ENCODE data around the gene HOMER3. TPM values are rescaled to one million over a fixed set of nuclear protein-coding genes. Genes with fewer than 3 reads are reported as not detected.

The HOMER3 gene
- under 1 TPM in 3 of 6 donors, not detected in 3; 0.44 to 0.69 (median 0.49) TPM for polyA plus RNA-seq (ENCODE audit: low read depth in 6 of 6)

DNA sequence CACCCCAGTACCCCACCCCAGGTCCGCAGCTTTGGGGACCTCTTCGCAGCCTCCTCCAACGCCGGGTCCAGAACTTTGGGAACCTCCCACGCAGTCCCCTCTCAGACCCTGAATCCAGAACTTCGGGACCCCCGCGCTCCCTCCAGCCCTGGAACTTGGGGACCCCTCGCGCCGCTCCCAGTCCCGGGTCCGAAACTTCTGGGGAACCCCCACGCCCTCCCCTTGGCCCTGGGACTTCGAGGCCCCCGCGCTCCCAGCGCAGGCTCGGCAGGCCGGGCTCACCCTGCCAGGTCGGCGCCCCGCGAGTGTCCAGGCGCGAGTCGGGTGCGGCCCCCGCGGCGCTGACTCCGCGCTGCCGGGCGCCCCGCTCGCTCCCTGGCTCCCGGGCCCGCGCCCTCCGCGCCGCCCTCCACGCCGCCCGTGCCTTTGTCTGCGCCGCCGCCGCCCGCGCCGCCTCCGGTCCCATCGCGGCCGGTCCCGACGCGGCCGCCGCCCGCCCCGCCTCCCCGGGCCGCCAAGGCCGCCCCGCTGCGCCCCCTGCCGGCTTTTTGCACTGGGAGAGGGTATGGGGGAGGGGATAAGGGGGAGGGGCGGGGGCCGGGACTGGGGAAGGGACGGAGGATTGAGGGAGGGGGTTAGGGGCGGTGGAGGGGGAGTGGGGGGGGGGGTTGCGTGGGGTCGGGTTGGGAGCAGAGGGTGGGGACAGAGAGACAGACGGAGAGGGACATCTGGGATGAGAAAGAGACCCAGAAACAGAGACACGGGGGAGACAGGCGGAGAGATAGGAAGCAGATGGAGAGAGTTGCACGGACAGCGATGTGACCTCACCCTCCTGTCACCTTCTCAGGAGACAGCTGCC, at the start of gene HOMER3:
Gene HOMER3, minus strand, starts transcription at position 449 of the 859 bp plus-strand sequence. CDS start 2,235 bp downstream, outside the sequence.
- Mint-ChIP-seq H3K36me3 (no peaks in the 10 kb centered on the region), H3K9me3 (no peaks in the 10 kb centered on the region), H3K27ac (peak within 1 kb of the TSS in 2 of 6 donors; percentile 19 to 90), H3K4me1 (peaks cover 12 to 22% (median 15%) of the 10 kb centered on the region in 3 donors), H3K4me3 (peak within 1 kb of the TSS; percentile 49 to 87 (median 79)), H3K27me3 (peaks cover 17 to 49% (median 37%) of the 10 kb centered on the region in 3 donors)
- DNase-seq (peak; percentile 67), ATAC-seq (ENCODE audit: low read depth in 2 of 2) (peak; percentile 92 to 93)

DNA sequence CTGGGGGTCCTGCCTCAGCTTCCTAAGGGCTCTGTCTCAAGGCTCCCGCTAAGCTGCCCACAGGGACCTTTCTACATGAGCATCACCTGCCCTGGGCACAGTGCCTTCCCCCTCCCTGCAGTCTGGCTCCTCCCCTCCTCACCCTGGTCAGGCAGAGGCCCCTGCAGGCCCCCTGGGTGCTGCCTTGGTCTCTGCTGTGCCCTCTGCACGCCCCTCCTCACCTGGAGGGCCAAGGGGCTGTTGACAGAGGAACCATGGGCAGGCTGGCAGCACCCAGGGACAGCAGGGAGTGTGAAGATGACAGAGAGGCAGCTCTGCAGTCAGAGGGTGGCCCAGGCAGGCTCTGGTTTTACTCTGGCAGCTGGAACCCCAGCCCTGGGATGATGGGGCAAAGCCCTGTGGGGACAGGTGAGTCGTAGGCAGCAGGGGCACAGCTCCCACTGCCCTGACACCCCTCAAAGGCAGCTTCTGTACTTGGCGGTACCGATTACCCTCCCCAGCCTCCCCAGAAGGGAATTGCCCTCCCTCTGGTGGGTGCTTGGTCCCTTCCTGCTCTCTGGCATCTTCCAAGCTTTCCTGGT, 49.2 kb upstream of the HOMER3 start:
- no peak for ATAC-seq (ENCODE audit: low read depth in 2 of 2)
- Mint-ChIP-seq H3K27ac (no peak overlapping the region), H3K4me3 (no peak overlapping the region), H3K27me3 (peaks cover 0 to 4% (median 0%) of the 10 kb centered on the region in 3 donors), H3K4me1 (peaks cover 0 to under 1% (median 0%) of the 10 kb centered on the region in 3 donors), H3K9me3 (no peaks in the 10 kb centered on the region), H3K36me3 (peaks cover 0 to 12% of the 10 kb centered on the region in 2 donors)
- DNase-seq: no peak

DNA sequence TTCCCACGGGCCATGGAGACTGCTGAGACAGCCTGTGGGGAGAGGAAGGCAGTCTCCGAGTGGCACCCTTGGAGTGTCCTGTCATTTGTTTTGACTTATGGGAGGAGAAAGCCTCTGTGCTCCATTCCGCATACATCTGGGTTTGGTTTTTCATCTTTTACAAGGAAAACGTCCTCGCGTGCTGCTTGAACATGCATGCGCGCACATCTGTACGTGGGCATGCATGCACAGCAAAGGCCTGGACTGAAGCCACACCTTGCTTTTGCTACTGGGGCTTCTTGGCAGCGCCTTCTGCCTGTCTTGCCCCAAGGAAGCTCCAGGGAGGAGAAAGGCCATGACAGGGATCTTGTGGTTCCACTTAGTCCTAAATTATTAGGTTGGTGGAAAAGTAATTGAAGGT, 48.3 kb upstream of the HOMER3 start:
- H3K27ac Mint-ChIP-seq: no peak overlapping the region
- peaks cover 0 to 12% of the 10 kb centered on the region in 2 donors for H3K36me3 Mint-ChIP-seq
- H3K27me3 Mint-ChIP-seq: peaks cover 0 to 4% (median 0%) of the 10 kb centered on the region in 3 donors
- DNase-seq: no peak
- no peak for ATAC-seq (ENCODE audit: low read depth in 2 of 2)
- no peak overlapping the region for H3K4me3 Mint-ChIP-seq
- no peaks in the 10 kb centered on the region for H3K9me3 Mint-ChIP-seq
- H3K4me1 Mint-ChIP-seq: peaks cover 0 to 4% (median 0%) of the 10 kb centered on the region in 3 donors

DNA sequence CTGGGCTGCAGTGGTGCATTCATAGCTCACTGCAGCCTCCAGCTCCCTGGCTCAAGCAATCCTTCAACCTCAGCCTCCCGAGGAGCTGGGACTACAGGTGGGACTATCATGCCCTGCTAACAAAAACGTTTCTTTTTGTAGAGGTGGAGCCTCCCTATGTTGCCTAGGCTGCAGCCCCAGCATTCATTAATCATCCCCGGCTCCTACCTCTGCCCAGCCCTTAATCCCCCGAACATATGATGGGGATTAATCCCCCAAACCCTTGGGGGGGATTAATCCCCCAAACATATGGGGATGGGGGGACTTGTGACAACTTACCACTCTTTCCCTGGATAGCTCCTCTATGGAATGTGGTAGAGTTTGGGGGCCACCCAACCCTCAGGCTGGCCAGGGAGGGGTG, 46.4 kb upstream of the HOMER3 start:
- Mint-ChIP-seq H3K9me3 (no peaks in the 10 kb centered on the region), H3K27ac (no peak overlapping the region), H3K4me1 (peaks cover 0 to 4% (median 0%) of the 10 kb centered on the region in 3 donors), H3K36me3 (no peaks in the 10 kb centered on the region), H3K27me3 (peaks cover 0 to 4% (median 3%) of the 10 kb centered on the region in 3 donors), H3K4me3 (no peak overlapping the region)
- ATAC-seq (ENCODE audit: low read depth in 2 of 2) (no peak), DNase-seq (no peak)

DNA sequence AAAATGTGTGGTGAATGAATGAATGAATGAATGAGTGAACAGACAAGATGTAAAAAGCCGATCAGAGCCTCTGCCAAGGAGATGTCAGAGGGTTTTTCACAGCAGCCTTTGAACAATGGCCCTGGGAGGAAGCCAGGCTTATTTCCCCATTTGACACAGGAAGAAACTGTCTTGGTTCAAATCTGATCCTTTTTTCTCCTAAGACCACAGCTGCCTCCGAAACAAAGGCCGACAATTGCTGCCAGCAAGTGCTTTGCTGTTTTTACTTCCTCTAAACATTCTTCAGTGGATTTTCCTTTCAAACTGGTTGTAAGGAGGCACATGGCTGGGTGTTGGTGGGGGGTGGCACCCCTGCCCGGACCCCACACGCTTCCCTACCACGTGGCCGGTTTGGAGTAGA, 44.2 kb upstream of the HOMER3 start:
- DNase-seq (no peak), ATAC-seq (ENCODE audit: low read depth in 2 of 2) (no peak)
- Mint-ChIP-seq H3K9me3 (no peaks in the 10 kb centered on the region), H3K36me3 (no peaks in the 10 kb centered on the region), H3K4me1 (peaks cover 0 to 4% (median 0%) of the 10 kb centered on the region in 3 donors), H3K4me3 (no peak overlapping the region), H3K27me3 (peaks cover 0 to 11% (median 4%) of the 10 kb centered on the region in 3 donors), H3K27ac (peak overlapping the region in 1 of 6 donors; percentile 56)

DNA sequence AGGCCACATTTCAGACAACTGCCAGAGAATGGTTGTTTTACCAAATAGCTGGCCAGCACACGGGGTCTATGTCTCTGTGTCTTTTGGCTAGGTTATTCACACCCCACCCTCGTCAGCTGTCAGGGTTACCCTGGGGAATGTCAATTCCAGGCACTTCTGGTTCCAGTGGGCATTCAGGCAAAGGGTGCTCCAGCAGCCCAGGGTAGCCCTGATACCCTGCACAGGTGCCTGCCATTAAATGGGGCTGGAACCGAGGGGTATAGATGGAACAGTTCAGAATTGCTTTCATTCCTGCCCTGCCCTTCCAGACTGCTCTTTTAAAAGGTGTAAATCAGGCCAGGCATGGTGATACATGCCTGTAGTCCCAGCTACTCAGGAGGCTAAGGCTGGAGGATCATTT, 43.2 kb upstream of the HOMER3 start:
- H3K27ac Mint-ChIP-seq: no peak overlapping the region
- no peaks in the 10 kb centered on the region for H3K36me3 Mint-ChIP-seq
- DNase-seq: no peak

DNA sequence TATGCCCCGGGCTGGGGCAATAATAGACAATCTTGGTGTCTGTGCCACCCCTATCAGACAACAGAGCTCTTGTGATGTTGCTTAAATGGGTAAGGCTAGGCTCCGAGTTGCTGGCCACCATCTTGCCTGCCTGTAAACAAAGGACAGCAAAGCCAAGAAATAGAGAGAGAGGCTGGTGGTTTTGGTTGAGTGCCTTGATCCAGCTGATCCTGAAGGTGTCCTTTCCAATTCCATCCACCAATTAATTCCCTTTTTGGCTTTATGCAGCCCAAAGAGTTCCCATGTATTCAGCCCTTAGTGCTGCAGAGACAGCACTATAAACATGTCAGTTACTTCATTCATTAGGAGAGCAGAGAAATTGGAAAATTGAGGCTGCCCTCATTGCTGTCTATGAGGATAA, 41.7 kb upstream of the HOMER3 start:
- H3K4me3 Mint-ChIP-seq: no peak overlapping the region
- H3K27me3 Mint-ChIP-seq: peaks cover 7 to 21% (median 8%) of the 10 kb centered on the region in 3 donors
- no peak overlapping the region for H3K27ac Mint-ChIP-seq
- no peaks in the 10 kb centered on the region for H3K9me3 Mint-ChIP-seq
- no peaks in the 10 kb centered on the region for H3K36me3 Mint-ChIP-seq
- H3K4me1 Mint-ChIP-seq: peaks cover 0 to 4% (median 0%) of the 10 kb centered on the region in 3 donors
- DNase-seq: no peak
- ATAC-seq (ENCODE audit: low read depth in 2 of 2): no peak

More for the DNA sequence above, 43.2 kb upstream of the HOMER3 start:
- H3K4me1 Mint-ChIP-seq: peaks cover 0 to 4% (median 0%) of the 10 kb centered on the region in 3 donors
- H3K9me3 Mint-ChIP-seq: no peaks in the 10 kb centered on the region
- H3K4me3 Mint-ChIP-seq: no peak overlapping the region
- no peak for ATAC-seq (ENCODE audit: low read depth in 2 of 2)
- peaks cover 0 to 11% (median 4%) of the 10 kb centered on the region in 3 donors for H3K27me3 Mint-ChIP-seq

DNA sequence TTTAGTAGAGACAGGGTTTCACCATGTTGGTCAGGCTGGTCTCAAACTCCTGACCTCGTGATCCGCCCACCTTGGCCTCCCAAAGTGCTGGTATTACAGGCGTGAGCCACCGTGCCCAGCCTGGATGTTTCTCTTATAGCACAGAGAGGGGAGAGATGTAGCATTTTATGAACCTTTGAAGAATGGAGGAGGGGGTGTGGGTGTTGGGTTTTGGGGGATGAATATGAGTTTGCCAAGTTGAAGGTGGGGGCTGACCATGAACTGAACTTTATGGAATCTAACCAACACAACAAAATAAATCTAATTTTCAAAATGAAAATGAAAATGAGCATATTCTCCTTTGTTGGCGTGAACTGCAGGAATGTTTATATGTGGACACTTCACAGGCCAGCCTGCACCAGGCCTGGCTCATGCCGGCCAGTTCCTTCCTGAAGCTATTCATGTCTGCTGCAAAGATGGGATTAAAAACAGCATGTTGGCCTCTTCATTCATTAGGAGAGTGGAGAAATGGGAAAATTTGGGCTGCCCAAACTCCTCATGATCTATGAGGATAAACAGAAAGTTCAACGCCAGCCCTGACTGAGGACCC, 39.5 kb upstream of the HOMER3 start:
- no peak for DNase-seq

DNA sequence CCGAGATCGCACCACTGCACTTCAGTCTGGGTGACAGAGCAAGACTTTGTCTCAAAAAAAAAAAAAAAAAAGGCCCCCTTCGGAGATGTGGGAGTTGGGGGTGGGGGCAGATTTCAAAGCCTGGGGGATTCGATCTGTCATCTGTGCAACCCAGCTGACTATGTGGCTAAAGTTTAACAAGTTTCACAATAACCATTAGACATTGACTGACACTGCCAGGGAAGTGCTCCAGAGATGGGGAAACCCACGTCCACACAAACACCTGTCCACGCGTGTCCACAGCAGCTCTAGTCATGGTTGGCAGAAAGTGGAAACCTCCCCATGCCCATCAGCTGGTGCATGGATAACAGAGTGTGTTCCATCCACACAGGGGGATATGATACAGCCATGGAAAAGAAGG, 37.6 kb upstream of the HOMER3 start:
- H3K4me3 Mint-ChIP-seq: no peak overlapping the region
- no peaks in the 10 kb centered on the region for H3K36me3 Mint-ChIP-seq
- no peak for ATAC-seq (ENCODE audit: low read depth in 2 of 2)
- no peak for DNase-seq
- H3K4me1 Mint-ChIP-seq: no peaks in the 10 kb centered on the region
- H3K27me3 Mint-ChIP-seq: peaks cover 7 to 17% (median 8%) of the 10 kb centered on the region in 3 donors
- peak overlapping the region in 1 of 6 donors; percentile 27 for H3K27ac Mint-ChIP-seq
- no peaks in the 10 kb centered on the region for H3K9me3 Mint-ChIP-seq

More for the DNA sequence above, 39.5 kb upstream of the HOMER3 start:
- no peak overlapping the region for H3K4me3 Mint-ChIP-seq
- H3K4me1 Mint-ChIP-seq: peaks cover 0 to 4% (median 0%) of the 10 kb centered on the region in 3 donors
- H3K27ac Mint-ChIP-seq: no peak overlapping the region
- ATAC-seq (ENCODE audit: low read depth in 2 of 2): no peak
- no peaks in the 10 kb centered on the region for H3K9me3 Mint-ChIP-seq
- H3K36me3 Mint-ChIP-seq: no peaks in the 10 kb centered on the region
- peaks cover 7 to 17% (median 8%) of the 10 kb centered on the region in 3 donors for H3K27me3 Mint-ChIP-seq

DNA sequence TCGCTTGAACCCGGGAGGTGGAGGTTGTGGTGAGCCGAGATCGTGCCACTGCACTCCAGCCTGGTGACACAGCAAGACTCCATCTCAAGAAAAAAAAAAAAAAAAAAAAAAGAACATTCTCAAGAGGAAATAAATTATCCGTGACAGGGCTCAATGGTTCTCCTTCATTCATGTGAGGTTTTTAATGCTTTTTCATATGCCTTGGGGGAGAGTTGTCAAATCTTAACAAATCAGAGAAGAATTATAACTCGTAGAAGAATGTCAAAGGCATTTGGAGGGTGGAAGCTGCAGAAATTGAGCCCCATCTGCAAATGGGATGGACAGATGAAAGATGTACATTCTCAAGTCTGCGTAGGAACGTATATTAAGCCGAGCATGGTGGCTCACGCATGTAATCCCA, 34.9 kb upstream of the HOMER3 start:
- H3K27me3 Mint-ChIP-seq: peaks cover 4 to 18% (median 13%) of the 10 kb centered on the region in 3 donors
- no peaks in the 10 kb centered on the region for H3K4me1 Mint-ChIP-seq
- H3K4me3 Mint-ChIP-seq: no peak overlapping the region
- no peak for ATAC-seq (ENCODE audit: low read depth in 2 of 2)
- no peaks in the 10 kb centered on the region for H3K9me3 Mint-ChIP-seq
- H3K27ac Mint-ChIP-seq: no peak overlapping the region
- H3K36me3 Mint-ChIP-seq: no peaks in the 10 kb centered on the region
- no peak for DNase-seq

DNA sequence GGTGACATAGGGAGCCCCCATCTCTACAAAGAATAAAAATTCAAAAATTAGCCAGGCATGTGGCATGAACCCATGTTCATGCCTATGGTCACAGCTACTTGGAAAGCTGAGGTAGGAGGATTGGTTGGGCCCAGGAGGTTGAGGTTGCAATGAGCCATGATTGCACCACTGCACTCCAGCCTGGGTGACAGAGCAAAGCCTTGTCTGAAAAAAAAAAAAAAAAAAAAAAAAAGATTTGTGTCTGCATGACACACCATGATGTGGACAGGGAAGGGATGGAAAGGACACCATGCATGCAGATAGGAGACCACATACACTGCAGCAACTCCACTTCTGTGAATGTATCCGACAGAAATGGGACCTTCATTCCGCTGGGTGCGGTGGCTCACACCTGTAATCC, 34.0 kb upstream of the HOMER3 start:
- H3K4me3 Mint-ChIP-seq: no peak overlapping the region
- no peak for ATAC-seq (ENCODE audit: low read depth in 2 of 2)
- H3K9me3 Mint-ChIP-seq: no peaks in the 10 kb centered on the region

DNA sequence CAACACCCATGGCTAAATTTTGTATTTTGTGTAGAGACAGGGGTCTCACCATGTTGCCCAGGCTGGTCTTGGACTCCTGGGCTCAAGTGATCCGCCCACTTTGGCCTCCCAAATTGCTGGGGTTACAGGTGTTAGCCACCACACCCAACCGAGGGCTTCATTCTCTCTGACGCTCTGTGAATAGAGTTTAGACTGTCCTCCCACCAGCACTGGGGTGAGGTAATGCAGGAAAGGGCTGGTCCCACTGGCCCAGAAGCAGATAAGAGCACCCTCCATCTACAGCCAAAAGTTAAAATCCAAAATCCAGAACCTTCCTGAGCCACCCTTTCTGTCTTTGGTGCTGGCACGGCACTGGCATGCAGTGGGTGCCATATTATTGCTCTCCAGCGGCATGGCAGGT, 31.8 kb upstream of the HOMER3 start:
- H3K27ac Mint-ChIP-seq: no peak overlapping the region
- no peak overlapping the region for H3K4me3 Mint-ChIP-seq
- H3K4me1 Mint-ChIP-seq: no peaks in the 10 kb centered on the region
- no peaks in the 10 kb centered on the region for H3K36me3 Mint-ChIP-seq
- peaks cover 0 to 5% (median 3%) of the 10 kb centered on the region in 7 donors for H3K9me3 Mint-ChIP-seq
- ATAC-seq (ENCODE audit: low read depth in 2 of 2): no peak
- no peak for DNase-seq
- peaks cover 4 to 18% (median 6%) of the 10 kb centered on the region in 3 donors for H3K27me3 Mint-ChIP-seq

More for the DNA sequence above, 34.0 kb upstream of the HOMER3 start:
- Mint-ChIP-seq H3K27ac (no peak overlapping the region), H3K27me3 (peaks cover 8 to 18% (median 13%) of the 10 kb centered on the region in 3 donors), H3K36me3 (no peaks in the 10 kb centered on the region), H3K4me1 (no peaks in the 10 kb centered on the region)
- DNase-seq: no peak

DNA sequence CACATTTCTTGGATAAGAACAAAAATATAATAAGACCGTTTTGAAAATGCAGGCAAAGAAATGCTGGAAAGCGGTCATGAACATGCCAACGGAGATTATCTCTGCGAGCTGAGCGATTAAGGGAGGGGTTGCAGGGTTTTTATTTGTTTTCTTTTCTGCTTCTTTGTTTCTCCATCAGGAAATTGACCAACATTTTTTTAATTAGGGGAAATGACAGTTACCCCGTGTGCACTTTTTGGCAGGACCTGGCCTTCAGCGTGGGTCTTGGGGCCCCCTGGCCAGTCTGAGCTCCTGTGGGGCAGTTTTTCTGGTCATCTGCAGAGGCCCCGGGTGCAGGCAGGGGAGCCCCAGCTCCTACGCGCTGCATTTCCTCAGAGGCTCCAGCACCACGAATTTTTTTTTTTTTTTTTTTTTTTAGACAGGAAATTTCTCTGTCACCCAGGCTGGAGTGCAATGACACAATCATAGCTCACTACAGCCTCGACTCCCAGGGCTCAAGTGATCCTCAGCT, 31.3 kb upstream of the HOMER3 start:
- peaks cover 0 to 5% (median 3%) of the 10 kb centered on the region in 7 donors for H3K9me3 Mint-ChIP-seq
- ATAC-seq (ENCODE audit: low read depth in 2 of 2) (no peak), DNase-seq (no peak)
- H3K27ac Mint-ChIP-seq: no peak overlapping the region
- H3K4me3 Mint-ChIP-seq: no peak overlapping the region
- H3K27me3 Mint-ChIP-seq: peaks cover 4 to 21% (median 6%) of the 10 kb centered on the region in 3 donors
- no peaks in the 10 kb centered on the region for H3K4me1 Mint-ChIP-seq
- H3K36me3 Mint-ChIP-seq: no peaks in the 10 kb centered on the region
